Measurements from ENCODE around the gene HOXD12. TPM values are rescaled to one million over a fixed set of nuclear protein-coding genes. Genes with fewer than 3 reads are reported as not detected.

HOXD12 gene
- total RNA-seq, 1 experiment from 2014 or later, result 0.13 TPM

GRCh38 chr2:176126929-176127773 is 27.6 kb downstream of the HOXD12 start:
- DNase-seq (ENCODE audit: low read depth, low spot score), result no peak
- H3K9me3 ChIP-seq (ENCODE audit: control insufficient read depth, insufficient read depth, low read depth, low read length), result no peaks in the 10 kb centered on the region
- ATAC-seq, result peak; percentile 72; the same call in 1 of the 2 replicates
- peaks cover 7% of the 10 kb centered on the region for H3K4me1 ChIP-seq (ENCODE audit: control insufficient read depth, insufficient read depth, low read length)
- no TSS peak for BruUV-seq (replicated peaks)
- no peaks in the 10 kb centered on the region for H3K36me3 ChIP-seq (ENCODE audit: control insufficient read depth, insufficient read depth, low read length)
- POLR2A ChIA-PET, result no interaction called here
- peak overlapping the region in 1 of 2 experiments; percentile 25; a peak in 1 of 4 replicates for H3K4me3 ChIP-seq (ENCODE audit: low read depth in 2 of 2, low read length in 2 of 2)
- intact Hi-C loops (cut with micrococcal nuclease; ENCODE audit: unreplicated experiment) (loop anchor here (2.0 to 10.0 kb wide), 5 partner anchors 512 to 1035 kb away; no protein-coding TSS in a partner anchor), in situ Hi-C loops (cut with HindIII; ENCODE audit: low pct_unique_long_range_greater_than_20kb, low sequenced_read_pairs) (no loop called here)
- no peak overlapping the region for H3K27ac ChIP-seq (ENCODE audit: low read length)
- no peaks in the 10 kb centered on the region for H3K27me3 ChIP-seq (ENCODE audit: control insufficient read depth, insufficient read depth, low read length)
- no peak for TF ChIP-seq POLR2AphosphoS5 (IDR thresholded peaks at IDR 0.05; ENCODE audit: low read depth, low read length)
- TF ChIP-seq CTCF (IDR thresholded peaks at IDR 0.05), result peak; percentile 87
- TF ChIP-seq SIN3A (IDR thresholded peaks at IDR 0.05; ENCODE audit: borderline replicate concordance, insufficient read depth, low read depth, low read length), result no peak
- TF ChIP-seq TCF7L2 (IDR thresholded peaks at IDR 0.05; ENCODE audit: low read depth, low read length), result no peak
- no peak for TF ChIP-seq REST (IDR thresholded peaks at IDR 0.05; ENCODE audit: insufficient read depth in 1 of 2, low read depth in 2 of 2, low read length in 1 of 2)
- CTCF ChIA-PET, result interaction anchor here (0.7 to 1.5 kb wide), 8 partner anchors 12 to 1028 kb away, joined by 3 to 11 read pairs (median 4); partner anchors contain the start of gene HOXD4

GRCh38 chr2:176127774-176128072 is 28.1 kb downstream of the HOXD12 start:
- CTCF ChIA-PET, result interaction anchor here (0.6 kb wide), 1 partner anchor 64 kb away, joined by 6 read pairs; no protein-coding TSS in a partner anchor
- ATAC-seq (no peak), DNase-seq (ENCODE audit: low read depth, low spot score) (no peak)
- no peaks in the 10 kb centered on the region for H3K27me3 ChIP-seq (ENCODE audit: control insufficient read depth, insufficient read depth, low read length)
- BruUV-seq (replicated peaks), result no TSS peak
- TF ChIP-seq REST (IDR thresholded peaks at IDR 0.05; ENCODE audit: insufficient read depth in 1 of 2, low read depth in 2 of 2, low read length in 1 of 2) (no peak), SIN3A (IDR thresholded peaks at IDR 0.05; ENCODE audit: borderline replicate concordance, insufficient read depth, low read depth, low read length) (no peak), TCF7L2 (IDR thresholded peaks at IDR 0.05; ENCODE audit: low read depth, low read length) (no peak), POLR2AphosphoS5 (IDR thresholded peaks at IDR 0.05; ENCODE audit: low read depth, low read length) (no peak), CTCF (IDR thresholded peaks at IDR 0.05) (no peak)
- POLR2A ChIA-PET, result no interaction called here
- no peaks in the 10 kb centered on the region for H3K9me3 ChIP-seq (ENCODE audit: control insufficient read depth, insufficient read depth, low read depth, low read length)
- peaks cover 7% of the 10 kb centered on the region for H3K4me1 ChIP-seq (ENCODE audit: control insufficient read depth, insufficient read depth, low read length)
- H3K36me3 ChIP-seq (ENCODE audit: control insufficient read depth, insufficient read depth, low read length), result no peaks in the 10 kb centered on the region
- intact Hi-C loops (cut with micrococcal nuclease; ENCODE audit: unreplicated experiment) (loop anchor here (2.0 to 10.0 kb wide), 5 partner anchors 511 to 1035 kb away; no protein-coding TSS in a partner anchor), in situ Hi-C loops (cut with HindIII; ENCODE audit: low pct_unique_long_range_greater_than_20kb, low sequenced_read_pairs) (no loop called here)
- H3K27ac ChIP-seq (ENCODE audit: low read length), result no peak overlapping the region
- H3K4me3 ChIP-seq (ENCODE audit: low read depth in 2 of 2, low read length in 2 of 2), result no peak overlapping the region

Measured in Panc1 (cell line).